Suprapubic skin (tissue), 4 donors: ENCODE data around the gene MCM7. TPM values are rescaled to one million over a fixed set of nuclear protein-coding genes. Genes with fewer than 3 reads are reported as not detected.
"Not testable (repeated sequence)": the region's sequence is repeated elsewhere in the genome, so short reads cannot be mapped to it uniquely, and the experiment has no call there.

Experiments used
- DNase-seq, 2 donors: peaks; one replicate each; pipeline ENCODE4 v3.0.0-alpha.2; 2019; ENCODE audit warnings: low spot score in 2 of 2
- H3K27ac ChIP-seq: fragments of 200-600 bp; sonication (generic); one replicate; pipeline ENCODE4 v1.5.1; 2019
- H3K27me3 ChIP-seq: fragments of 200-600 bp; sonication (generic); one replicate; pipeline ENCODE4 v1.5.1; 2019
- H3K36me3 ChIP-seq: fragments of 200-600 bp; sonication (generic); one replicate; pipeline ENCODE4 v1.5.1; 2019
- H3K4me1 ChIP-seq: fragments of 200-600 bp; sonication (generic); one replicate; pipeline ENCODE4 v1.5.1; 2019
- H3K4me3 ChIP-seq: fragments of 200-600 bp; sonication (generic); one replicate; pipeline ENCODE4 v1.5.1; 2019; ENCODE audit warnings: mild to moderate bottlenecking
- H3K9me3 ChIP-seq: fragments of 200-600 bp; sonication (generic); one replicate; pipeline ENCODE4 v1.5.1; 2019
- EP300 ChIP-seq: sonication (generic); formaldehyde crosslinking; IDR thresholded peaks from one replicate; pipeline ENCODE4 v1.6.1; 2017; ENCODE audit warnings: antibody characterized with exemption
- POLR2A ChIP-seq, 2 donors: fragments of 450-650 bp; IDR thresholded peaks; one replicate each; pipeline ENCODE4 v1.6.1; 2017; ENCODE audit warnings: antibody characterized with exemption in 2 of 2, mild to moderate bottlenecking in 2 of 2, moderate library complexity in 2 of 2
- POLR2AphosphoS5 ChIP-seq, 3 donors: sonication (generic); formaldehyde crosslinking; IDR thresholded peaks; one replicate each; pipeline ENCODE4 v1.6.1; 2017; ENCODE audit warnings: antibody characterized with exemption in 3 of 3
- WGBS: methylation state at CpG from one replicate; pipeline ENCODE4 v1.1.5; 2018; 5-methylcytosine and 5-hydroxymethylcytosine counted together
- total RNA-seq, 4 donors: library from RNA; depleted of rRNA; stranded (reverse); fragments of >200 nt; gene quantifications; one replicate each; pipeline ENCODE4 v1.1.0, GENCODE V29; 2016
- TF ChIP-seq, protein P1 (sequence below), 2 donors: fragments of 200-600 bp in 1 of 2; fragments of 450-650 bp in 1 of 2; sonication (generic) in 1 of 2; IDR thresholded peaks; one replicate each; pipeline ENCODE4 v1.5.1; 2016 to 2019; ENCODE audit warnings: antibody characterized with exemption in 2 of 2, mild to moderate bottlenecking in 1 of 2, moderate library complexity in 1 of 2

Gene MCM7
- 10 to 100 TPM; 43.8 to 97.0 (median 51.8) TPM for total RNA-seq

DNA sequence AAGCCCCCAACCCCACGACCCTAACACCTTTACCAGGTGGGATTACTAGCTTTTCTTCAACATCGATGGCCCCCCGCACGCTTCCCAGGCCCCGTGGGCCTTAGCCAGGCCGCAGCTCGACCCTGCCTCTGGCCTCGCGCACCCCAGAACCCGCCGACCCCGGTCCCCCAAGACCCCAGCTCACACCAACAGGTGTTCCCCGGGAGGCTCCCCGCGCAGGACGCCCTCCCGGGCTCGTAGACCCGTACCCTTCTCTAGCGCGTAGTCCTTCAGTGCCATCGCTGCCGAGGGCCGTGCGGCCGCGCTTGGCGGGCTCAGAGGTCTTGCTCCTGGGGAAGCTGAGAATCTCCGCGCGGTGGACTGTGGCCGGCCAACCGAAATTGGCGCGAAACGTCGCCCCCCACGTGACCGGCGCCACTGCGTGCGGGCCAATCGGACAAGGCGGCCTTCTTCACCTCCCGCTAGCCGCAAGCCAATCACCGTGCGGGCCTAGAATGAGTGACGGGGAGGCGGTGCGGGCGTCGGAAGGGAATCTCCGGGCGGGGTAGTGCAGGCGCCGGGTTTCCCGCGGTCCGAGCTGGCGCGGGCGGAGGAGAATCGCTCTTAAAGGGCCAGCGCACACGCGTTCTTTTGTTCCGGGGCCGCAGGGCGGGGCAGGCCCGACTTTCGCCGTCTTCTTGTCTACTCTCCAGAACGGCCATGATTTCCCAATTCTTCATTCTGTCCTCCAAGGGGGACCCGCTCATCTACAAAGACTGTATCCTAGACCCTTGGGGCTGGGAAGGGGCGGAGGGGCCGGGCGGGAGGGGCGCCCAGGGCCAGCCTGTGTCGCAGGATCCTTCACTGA lies at the start of gene MCM7, which contains the start of gene AP4M1:
MCM7 (minus strand) TSS at position 382 of the 847 bp plus-strand sequence; CDS start at position 279, 103 bp downstream.
AP4M1 (plus strand) TSS at position 628 of the 847 bp plus-strand sequence; CDS start at position 700, 72 bp downstream.
- no peak for TF ChIP-seq POLR2A (IDR thresholded peaks at IDR 0.05)
- TF ChIP-seq POLR2AphosphoS5 (IDR thresholded peaks at IDR 0.05) = peak in 2 of 3 donors; percentile 13 to 79
- TF ChIP-seq, protein P1, sequence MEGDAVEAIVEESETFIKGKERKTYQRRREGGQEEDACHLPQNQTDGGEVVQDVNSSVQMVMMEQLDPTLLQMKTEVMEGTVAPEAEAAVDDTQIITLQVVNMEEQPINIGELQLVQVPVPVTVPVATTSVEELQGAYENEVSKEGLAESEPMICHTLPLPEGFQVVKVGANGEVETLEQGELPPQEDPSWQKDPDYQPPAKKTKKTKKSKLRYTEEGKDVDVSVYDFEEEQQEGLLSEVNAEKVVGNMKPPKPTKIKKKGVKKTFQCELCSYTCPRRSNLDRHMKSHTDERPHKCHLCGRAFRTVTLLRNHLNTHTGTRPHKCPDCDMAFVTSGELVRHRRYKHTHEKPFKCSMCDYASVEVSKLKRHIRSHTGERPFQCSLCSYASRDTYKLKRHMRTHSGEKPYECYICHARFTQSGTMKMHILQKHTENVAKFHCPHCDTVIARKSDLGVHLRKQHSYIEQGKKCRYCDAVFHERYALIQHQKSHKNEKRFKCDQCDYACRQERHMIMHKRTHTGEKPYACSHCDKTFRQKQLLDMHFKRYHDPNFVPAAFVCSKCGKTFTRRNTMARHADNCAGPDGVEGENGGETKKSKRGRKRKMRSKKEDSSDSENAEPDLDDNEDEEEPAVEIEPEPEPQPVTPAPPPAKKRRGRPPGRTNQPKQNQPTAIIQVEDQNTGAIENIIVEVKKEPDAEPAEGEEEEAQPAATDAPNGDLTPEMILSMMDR (IDR thresholded peaks at IDR 0.05) = no peak
- H3K27ac ChIP-seq = peak within 1 kb of the TSS; percentile 92
- no peaks in the 10 kb centered on the region for H3K9me3 ChIP-seq
- peak; percentile 100 for DNase-seq
- H3K4me3 ChIP-seq = peak within 1 kb of the TSS; percentile 81
- peaks cover 60% of the 10 kb centered on the region for H3K36me3 ChIP-seq
- peaks cover 24% of the 10 kb centered on the region for H3K4me1 ChIP-seq
- no peaks in the 10 kb centered on the region for H3K27me3 ChIP-seq
- WGBS = under 1% methylated on average over 39 of the region's 80 CpGs

DNA sequence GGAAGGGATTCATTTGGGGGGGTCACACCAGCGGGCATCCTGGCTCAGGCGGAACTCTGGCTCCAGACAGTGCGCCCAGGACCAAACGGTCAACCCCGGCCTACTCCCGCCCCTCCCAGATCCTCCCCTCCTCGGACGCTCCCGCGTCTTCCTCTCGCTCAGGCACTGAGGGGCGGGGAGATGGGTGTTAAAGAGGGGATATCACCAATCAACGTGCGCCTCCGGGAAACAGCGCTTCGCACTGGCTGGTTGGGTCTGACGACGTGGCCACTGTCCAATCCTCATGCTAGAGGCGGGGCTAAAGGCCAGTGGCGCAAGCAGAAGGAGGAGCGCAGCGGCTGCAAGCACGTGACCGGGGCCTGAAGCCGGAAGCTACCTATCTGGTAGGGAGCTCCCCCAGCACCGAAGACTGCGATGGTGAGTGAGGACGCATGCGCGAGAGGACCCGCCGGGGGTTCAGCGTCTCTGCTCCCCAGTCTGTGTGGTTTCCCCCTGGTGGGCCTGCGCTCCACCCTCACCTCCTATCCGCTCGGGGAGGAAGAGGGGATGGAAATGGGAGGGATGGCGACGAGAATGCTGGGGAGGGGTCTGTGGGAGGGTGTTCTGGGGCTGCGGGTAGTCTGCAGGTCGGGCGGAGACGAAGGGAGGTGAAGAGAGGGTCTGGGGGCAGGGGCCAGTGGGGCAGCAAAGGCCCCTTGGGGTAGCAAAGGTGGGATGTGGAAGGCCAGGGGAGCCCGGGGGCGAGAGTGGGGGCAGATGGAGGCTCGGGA lies 47.5 kb upstream of the MCM7 start, which contains the start of gene LAMTOR4:
LAMTOR4 (plus strand) TSS at position 360 of the 770 bp plus-strand sequence; CDS start at position 415, 55 bp downstream.
- no peaks in the 10 kb centered on the region for H3K9me3 ChIP-seq
- peaks cover 37% of the 10 kb centered on the region for H3K4me1 ChIP-seq
- under 1% methylated on average over 23 of the region's 46 CpGs for WGBS
- peak within 1 kb of the TSS; percentile 60 for H3K4me3 ChIP-seq
- TF ChIP-seq EP300 (no peak), POLR2AphosphoS5 (IDR thresholded peaks at IDR 0.05) (peak in 2 of 3 donors; percentile 47 to 62), POLR2A (IDR thresholded peaks at IDR 0.05) (peak in 1 of 2 donors; percentile 70)
- TF ChIP-seq, protein P1 (IDR thresholded peaks at IDR 0.05) = no peak
- H3K36me3 ChIP-seq = peaks cover 12% of the 10 kb centered on the region
- H3K27ac ChIP-seq = peak within 1 kb of the TSS; percentile 84
- peak; percentile 99 to 100 for DNase-seq
- H3K27me3 ChIP-seq = no peaks in the 10 kb centered on the region

GRCh38 chr7:100148225-100148558 lies 47.0 kb upstream of the MCM7 start:
- Histone ChIP-seq H3K27ac (peak overlapping the region; percentile 84), H3K36me3 (peaks cover 7% of the 10 kb centered on the region), H3K9me3 (no peaks in the 10 kb centered on the region), H3K4me3 (peak overlapping the region; percentile 60), H3K27me3 (no peaks in the 10 kb centered on the region), H3K4me1 (peaks cover 31% of the 10 kb centered on the region)
- no peak for TF ChIP-seq POLR2A (IDR thresholded peaks at IDR 0.05)
- TF ChIP-seq, protein P1 (IDR thresholded peaks at IDR 0.05) = no peak
- TF ChIP-seq POLR2AphosphoS5 (IDR thresholded peaks at IDR 0.05) = no peak
- no peak for TF ChIP-seq EP300
- no peak for DNase-seq
- WGBS = 6% methylated on average over 14 of the region's 14 CpGs

DNA sequence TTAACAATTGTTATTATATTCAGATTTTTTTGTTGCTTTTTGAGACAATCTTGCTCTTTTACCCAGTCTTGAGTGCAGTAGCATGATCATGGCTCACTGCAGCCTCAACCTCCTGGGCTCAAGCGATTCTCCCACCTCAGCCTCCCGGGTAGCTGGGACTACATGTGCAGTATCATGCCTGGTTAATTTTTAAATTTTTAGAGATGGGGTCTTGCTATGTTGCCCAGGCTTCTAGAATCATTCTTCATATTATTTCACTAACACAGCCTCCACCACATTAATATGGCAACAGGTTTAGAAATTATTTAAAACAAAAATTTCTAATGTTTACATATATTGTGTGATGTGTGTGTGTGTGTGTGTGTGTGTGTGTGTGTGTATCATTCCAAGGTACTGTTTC lies 46.1 kb upstream of the MCM7 start:
- Histone ChIP-seq H3K4me3 (no peak overlapping the region), H3K9me3 (no peaks in the 10 kb centered on the region), H3K4me1 (peaks cover 28% of the 10 kb centered on the region), H3K36me3 (peaks cover 5% of the 10 kb centered on the region), H3K27ac (no peak overlapping the region), H3K27me3 (no peaks in the 10 kb centered on the region)
- WGBS = 92% methylated on average over 2 of the region's 2 CpGs
- TF ChIP-seq EP300 (no peak), POLR2A (IDR thresholded peaks at IDR 0.05) (no peak), POLR2AphosphoS5 (IDR thresholded peaks at IDR 0.05) (no peak)
- TF ChIP-seq, protein P1 (IDR thresholded peaks at IDR 0.05) = no peak
- no peak for DNase-seq

GRCh38 chr7:100146350-100146749 lies 45.2 kb upstream of the MCM7 start:
- WGBS = 66% methylated on average over 4 of the region's 4 CpGs
- H3K27ac ChIP-seq, H3K9me3 ChIP-seq, DNase-seq, H3K4me3 ChIP-seq, H3K27me3 ChIP-seq, H3K36me3 ChIP-seq: not testable (repeated sequence)
- H3K4me1 ChIP-seq = peaks cover 28% of the 10 kb centered on the region
